ENCODE results near the gene TWNK. TPM values are rescaled to one million over a fixed set of nuclear protein-coding genes. Genes with fewer than 3 reads are reported as not detected.

TWNK gene
- total and polyA plus RNA-seq, 10 of the 15 experiments (the other 5 are each of a cell fraction or from before 2014, with no cell fraction given), result 13.6 to 32.8 (median 18.0) TPM

- TF ChIP-seq, protein P1, sequence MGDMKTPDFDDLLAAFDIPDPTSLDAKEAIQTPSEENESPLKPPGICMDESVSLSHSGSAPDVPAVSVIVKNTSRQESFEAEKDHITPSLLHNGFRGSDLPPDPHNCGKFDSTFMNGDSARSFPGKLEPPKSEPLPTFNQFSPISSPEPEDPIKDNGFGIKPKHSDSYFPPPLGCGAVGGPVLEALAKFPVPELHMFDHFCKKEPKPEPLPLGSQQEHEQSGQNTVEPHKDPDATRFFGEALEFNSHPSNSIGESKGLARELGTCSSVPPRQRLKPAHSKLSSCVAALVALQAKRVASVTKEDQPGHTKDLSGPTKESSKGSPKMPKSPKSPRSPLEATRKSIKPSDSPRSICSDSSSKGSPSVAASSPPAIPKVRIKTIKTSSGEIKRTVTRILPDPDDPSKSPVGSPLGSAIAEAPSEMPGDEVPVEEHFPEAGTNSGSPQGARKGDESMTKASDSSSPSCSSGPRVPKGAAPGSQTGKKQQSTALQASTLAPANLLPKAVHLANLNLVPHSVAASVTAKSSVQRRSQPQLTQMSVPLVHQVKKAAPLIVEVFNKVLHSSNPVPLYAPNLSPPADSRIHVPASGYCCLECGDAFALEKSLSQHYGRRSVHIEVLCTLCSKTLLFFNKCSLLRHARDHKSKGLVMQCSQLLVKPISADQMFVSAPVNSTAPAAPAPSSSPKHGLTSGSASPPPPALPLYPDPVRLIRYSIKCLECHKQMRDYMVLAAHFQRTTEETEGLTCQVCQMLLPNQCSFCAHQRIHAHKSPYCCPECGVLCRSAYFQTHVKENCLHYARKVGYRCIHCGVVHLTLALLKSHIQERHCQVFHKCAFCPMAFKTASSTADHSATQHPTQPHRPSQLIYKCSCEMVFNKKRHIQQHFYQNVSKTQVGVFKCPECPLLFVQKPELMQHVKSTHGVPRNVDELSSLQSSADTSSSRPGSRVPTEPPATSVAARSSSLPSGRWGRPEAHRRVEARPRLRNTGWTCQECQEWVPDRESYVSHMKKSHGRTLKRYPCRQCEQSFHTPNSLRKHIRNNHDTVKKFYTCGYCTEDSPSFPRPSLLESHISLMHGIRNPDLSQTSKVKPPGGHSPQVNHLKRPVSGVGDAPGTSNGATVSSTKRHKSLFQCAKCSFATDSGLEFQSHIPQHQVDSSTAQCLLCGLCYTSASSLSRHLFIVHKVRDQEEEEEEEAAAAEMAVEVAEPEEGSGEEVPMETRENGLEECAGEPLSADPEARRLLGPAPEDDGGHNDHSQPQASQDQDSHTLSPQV (IDR thresholded peaks at IDR 0.05), result no peak
- TF ChIP-seq SMC3 (IDR thresholded peaks at IDR 0.05; ENCODE audit: borderline replicate concordance, low read length), result no peak
Measured at GRCh38 chr10:101027106-101027720, 39.9 kb downstream of the TWNK start (continued).

DNA sequence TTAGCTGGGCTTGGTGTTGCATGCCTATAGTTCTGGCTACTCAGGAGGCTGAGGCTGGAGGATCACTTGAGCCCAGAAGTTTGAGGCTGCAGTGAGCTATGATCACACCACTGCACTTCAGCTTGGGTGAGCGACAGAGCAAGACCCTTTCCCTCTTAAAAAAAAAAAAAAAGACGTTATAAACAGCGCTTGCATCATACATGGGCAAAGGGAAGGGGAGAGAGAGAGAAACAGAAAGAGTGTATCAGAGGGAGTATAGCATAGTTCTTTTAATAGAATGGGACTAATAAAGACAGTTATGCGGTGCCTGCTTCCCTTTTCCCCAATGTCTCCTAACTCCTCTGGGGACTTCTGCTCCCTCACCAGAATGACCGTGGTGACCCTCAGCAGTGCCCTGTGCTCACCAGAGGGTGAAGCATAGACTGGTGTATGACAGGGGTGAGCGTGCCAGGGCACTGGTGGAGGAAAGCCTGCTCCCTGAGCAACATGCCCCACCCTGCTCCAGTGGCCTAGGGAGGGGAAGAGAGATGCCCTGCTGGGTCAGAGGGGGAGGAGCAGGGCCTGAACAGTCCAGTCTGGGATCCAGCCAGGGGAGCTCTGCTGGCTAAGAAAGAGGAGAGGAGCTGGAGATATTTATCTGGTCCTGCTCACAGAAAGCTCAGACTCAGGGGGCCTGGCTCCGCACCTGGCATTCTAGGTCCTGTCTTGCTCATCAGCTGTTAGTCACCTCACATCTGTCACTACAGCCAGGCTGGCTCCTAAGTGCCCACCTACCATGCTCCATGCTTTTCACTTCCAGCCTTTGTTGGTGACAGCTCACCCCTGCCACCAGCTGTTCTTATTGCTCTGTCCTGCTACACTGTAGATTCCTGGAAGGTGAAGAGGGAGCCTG lies 41.3 kb downstream of the TWNK start:
- Histone ChIP-seq H3K4me3 (no peak overlapping the region), H3K27ac (ENCODE audit: control insufficient read depth, insufficient read depth) (no peak overlapping the region), H4K20me1 (ENCODE audit: control insufficient read depth, insufficient read depth) (no peaks in the 10 kb centered on the region), H3K9ac (ENCODE audit: control insufficient read depth, insufficient read depth, low read length) (no peak overlapping the region), H3K27me3 (replicated peaks in 1 of 2; ENCODE audit: control insufficient read depth in 2 of 2, insufficient read depth in 2 of 2, low read length in 1 of 2) (peaks cover 5 to 9% of the 10 kb centered on the region in 2 experiments), H3K4me2 (ENCODE audit: control insufficient read depth, insufficient read depth) (no peak overlapping the region), H3K36me3 (ENCODE audit: control insufficient read depth in 2 of 2, insufficient read depth in 2 of 2, low read length in 1 of 2) (no peaks in the 10 kb centered on the region), H2AFZ (ENCODE audit: control insufficient read depth, low read depth, low read length) (no peak overlapping the region), H3K4me1 (ENCODE audit: control insufficient read depth, insufficient read depth, low read length) (peaks cover 21% of the 10 kb centered on the region), H3K79me2 (ENCODE audit: control insufficient read depth, insufficient read depth, low read length) (no peaks in the 10 kb centered on the region), H3K9me3 (replicated peaks; ENCODE audit: control insufficient read depth, insufficient read depth, low read length) (no peaks in the 10 kb centered on the region)
- FAIRE-seq, result no peak
- no peak for ATAC-seq
- DNase-seq (ENCODE audit: low read depth, low spot score), result no peak
- CTCF ChIA-PET, result interaction anchor here (0.6 to 6.5 kb wide), 3 partner anchors 12 to 542 kb away, joined by 4 to 86 read pairs (median 17); no protein-coding TSS in a partner anchor
- WGBS (ENCODE audit: insufficient coverage, insufficient replicate concordance, low lambda C conversion rate, missing lambda C conversion rate), result 16% methylated on average over 7 of the region's 7 CpGs
- POLR2A ChIA-PET, result no interaction called here
- intact Hi-C loops (cut with micrococcal nuclease; ENCODE audit: unreplicated experiment) (no loop called here), in situ Hi-C loops (cut with MboI) (no loop called here)
- RAD21 ChIA-PET (ENCODE audit: unreplicated experiment), result interaction anchor here (1.5 kb wide), 1 partner anchor 11 kb away, joined by 5 read pairs; no protein-coding TSS in a partner anchor
- no TSS peak for BruUV-seq (replicated peaks)
- SMC1A ChIA-PET (ENCODE audit: uncharacterized antibody, unreplicated experiment), result interaction anchor here (1.5 to 4.3 kb wide), 2 partner anchors 9 to 13 kb away, joined by 5 to 24 read pairs; no protein-coding TSS in a partner anchor
- TF ChIP-seq, protein P2, sequence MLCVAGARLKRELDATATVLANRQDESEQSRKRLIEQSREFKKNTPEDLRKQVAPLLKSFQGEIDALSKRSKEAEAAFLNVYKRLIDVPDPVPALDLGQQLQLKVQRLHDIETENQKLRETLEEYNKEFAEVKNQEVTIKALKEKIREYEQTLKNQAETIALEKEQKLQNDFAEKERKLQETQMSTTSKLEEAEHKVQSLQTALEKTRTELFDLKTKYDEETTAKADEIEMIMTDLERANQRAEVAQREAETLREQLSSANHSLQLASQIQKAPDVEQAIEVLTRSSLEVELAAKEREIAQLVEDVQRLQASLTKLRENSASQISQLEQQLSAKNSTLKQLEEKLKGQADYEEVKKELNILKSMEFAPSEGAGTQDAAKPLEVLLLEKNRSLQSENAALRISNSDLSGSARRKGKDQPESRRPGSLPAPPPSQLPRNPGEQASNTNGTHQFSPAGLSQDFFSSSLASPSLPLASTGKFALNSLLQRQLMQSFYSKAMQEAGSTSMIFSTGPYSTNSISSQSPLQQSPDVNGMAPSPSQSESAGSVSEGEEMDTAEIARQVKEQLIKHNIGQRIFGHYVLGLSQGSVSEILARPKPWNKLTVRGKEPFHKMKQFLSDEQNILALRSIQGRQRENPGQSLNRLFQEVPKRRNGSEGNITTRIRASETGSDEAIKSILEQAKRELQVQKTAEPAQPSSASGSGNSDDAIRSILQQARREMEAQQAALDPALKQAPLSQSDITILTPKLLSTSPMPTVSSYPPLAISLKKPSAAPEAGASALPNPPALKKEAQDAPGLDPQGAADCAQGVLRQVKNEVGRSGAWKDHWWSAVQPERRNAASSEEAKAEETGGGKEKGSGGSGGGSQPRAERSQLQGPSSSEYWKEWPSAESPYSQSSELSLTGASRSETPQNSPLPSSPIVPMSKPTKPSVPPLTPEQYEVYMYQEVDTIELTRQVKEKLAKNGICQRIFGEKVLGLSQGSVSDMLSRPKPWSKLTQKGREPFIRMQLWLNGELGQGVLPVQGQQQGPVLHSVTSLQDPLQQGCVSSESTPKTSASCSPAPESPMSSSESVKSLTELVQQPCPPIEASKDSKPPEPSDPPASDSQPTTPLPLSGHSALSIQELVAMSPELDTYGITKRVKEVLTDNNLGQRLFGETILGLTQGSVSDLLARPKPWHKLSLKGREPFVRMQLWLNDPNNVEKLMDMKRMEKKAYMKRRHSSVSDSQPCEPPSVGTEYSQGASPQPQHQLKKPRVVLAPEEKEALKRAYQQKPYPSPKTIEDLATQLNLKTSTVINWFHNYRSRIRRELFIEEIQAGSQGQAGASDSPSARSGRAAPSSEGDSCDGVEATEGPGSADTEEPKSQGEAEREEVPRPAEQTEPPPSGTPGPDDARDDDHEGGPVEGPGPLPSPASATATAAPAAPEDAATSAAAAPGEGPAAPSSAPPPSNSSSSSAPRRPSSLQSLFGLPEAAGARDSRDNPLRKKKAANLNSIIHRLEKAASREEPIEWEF (IDR thresholded peaks at IDR 0.05; ENCODE audit: insufficient replicate concordance, low read depth, low read length), result no peak
- TF ChIP-seq KDM1A (IDR thresholded peaks at IDR 0.05; ENCODE audit: borderline replicate concordance) (no peak), ZSCAN29 (IDR thresholded peaks at IDR 0.05) (no peak), DPF2 (IDR thresholded peaks at IDR 0.05) (no peak), SUPT20H (IDR thresholded peaks at IDR 0.05; ENCODE audit: borderline replicate concordance, control insufficient read depth, low read depth, low read length) (no peak), IKZF1 (conservative IDR thresholded peaks at IDR 0.05) (no peak)
- TF ChIP-seq, protein P3, sequence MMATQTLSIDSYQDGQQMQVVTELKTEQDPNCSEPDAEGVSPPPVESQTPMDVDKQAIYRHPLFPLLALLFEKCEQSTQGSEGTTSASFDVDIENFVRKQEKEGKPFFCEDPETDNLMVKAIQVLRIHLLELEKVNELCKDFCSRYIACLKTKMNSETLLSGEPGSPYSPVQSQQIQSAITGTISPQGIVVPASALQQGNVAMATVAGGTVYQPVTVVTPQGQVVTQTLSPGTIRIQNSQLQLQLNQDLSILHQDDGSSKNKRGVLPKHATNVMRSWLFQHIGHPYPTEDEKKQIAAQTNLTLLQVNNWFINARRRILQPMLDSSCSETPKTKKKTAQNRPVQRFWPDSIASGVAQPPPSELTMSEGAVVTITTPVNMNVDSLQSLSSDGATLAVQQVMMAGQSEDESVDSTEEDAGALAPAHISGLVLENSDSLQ (IDR thresholded peaks at IDR 0.05), result no peak
